KG1 (cell line): ENCODE measurements around the gene DUSP10.

ENCODE experiments used
- DNase-seq: peaks from one replicate; lab custom pipeline; 2025; lab: John Stamatoyannopoulos, UW

Gene DUSP10

DNA sequence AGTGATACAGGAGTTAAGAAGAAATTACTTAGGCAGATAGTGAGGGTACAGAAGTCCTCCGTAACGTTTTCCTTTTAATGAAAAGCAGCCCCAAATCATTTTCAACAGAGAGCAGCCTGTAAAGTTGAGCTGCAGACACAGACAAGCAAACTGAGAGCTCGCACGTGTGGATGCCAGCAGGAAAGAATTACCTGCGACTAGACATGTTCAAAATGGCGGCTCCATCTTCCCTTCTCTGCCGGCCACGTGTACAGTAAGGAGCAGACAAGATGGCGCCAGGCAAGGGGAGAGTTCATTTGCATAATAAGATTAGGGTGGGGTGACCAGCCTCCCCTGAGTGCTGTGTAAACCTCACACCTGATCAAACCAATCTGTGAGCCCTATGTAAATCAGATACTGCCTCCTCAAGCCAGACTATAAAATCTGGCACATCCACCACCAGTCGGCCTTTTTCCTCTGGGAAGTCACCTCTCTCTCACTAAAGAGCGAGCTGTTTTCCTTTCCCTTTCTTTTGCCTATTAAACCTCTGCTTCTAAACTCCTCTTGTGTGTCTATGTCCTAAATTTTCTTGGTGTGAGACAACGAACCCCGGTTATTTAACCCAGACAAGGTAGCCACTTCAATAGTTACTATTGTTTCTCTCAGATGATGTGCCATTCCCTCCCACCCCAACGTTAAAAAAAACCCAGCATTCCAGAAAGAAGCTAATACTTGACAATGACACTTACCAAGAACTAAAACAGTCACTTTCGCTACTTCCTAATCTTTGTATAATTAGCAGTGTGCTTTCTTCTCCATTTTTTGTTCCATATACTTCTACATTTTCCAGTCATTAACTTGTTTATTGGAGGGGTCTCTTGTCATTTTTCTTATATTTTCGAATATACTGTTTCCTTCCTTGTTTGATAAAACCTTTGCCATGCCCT, 27.4 kb downstream of the DUSP10 start:
- no peak for DNase-seq

GRCh38 chr1:221712776-221713431, 29.0 kb downstream of the DUSP10 start:
- peak; percentile 83 for DNase-seq

- DNase-seq, result peak; percentile 36
Observed at GRCh38 chr1:221712198-221712684, 29.6 kb downstream of the DUSP10 start.

DNA sequence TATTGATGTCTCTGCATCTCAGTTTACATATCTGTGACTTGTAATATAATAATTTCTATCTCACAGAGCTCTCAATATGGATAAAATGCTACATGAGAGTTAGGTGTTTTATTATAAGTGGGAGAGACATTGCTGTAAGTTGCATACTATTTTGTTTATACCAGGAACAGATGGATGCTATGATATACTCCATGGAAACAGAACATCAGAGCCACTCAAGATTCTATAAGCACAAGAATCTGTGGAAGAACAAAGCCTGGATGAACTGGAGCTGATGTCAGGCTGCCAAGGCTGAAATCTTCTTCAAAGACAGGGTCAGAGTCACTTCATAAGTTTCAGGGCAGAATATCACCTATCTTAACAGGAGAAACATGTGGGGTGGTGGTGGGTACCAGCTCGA, 30.2 kb downstream of the DUSP10 start:
- DNase-seq, result no peak

GRCh38 chr1:221711063-221711577, 30.8 kb downstream of the DUSP10 start:
- DNase-seq, result no peak

DNA sequence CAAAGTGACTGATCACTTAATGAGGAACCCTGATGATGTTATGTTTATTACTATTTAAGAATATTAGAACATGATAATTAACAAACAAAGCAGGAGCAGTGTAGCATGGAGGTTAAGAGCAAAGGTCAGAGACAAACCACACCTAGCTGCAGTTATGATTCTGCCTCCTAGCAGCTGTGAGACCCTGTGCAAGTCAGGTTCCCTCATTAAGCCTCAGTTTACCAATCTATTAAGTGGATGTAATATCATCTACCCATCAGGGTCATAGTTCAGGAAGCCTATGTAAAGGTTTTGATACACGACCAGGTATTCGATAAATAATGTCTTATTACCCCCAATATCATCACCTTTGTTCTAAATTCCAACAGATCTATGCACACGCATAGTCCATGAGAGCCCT, 32.0 kb downstream of the DUSP10 start:
- no peak for DNase-seq

DNA sequence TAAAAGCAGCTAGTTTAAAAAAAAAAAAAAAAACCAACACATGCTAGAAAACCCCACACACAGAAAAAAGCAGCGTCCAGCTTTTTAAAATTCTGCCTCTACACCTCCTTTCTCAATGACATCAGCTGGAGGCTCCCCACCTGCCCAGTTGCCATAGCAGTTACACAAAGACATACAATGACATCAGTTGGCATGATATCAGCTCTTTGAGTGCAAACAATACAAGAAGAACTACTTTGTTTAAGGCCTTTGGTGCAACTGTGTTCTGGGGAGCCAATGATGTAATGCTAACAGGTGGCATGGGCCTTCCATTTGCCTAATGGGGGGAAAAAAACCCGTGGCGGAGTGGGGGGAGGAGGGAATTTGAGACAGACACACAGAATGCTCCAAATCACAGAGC, 32.9 kb downstream of the DUSP10 start:
- DNase-seq, result no peak

GRCh38 chr1:221708076-221708571, 33.8 kb downstream of the DUSP10 start:
- peak; percentile 80 for DNase-seq

DNA sequence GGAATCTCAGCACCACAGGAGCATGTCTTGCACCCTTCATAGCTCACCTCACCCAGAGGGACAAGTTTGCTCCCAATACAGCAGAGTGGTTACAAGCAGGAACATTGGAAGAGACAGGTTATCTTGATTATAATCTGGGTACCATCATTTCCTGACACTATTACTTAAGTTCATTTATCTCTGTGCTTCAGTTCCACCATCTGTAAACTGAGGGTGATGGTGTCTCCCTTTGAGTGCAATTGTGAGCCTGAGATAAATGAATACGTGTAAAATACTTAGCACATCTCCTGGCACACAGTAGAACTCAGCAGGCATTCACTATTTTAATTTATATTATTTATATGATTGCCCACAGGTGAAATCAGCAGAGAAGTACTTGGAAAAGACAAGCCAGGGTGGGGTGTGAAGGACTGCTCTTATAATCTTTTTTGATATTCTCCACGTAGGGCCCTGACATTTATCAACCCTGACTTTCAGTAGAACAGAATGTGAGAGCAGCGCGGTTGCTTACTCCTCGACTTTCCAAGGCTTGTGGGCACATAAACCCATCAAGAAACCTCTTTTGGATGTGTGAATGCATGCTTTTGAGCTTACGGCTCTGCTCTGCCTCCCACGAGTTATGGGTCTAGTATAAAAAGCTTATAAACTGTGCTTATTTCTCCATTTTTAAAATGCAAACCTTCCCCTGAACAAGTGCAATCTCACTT, 34.9 kb downstream of the DUSP10 start:
- DNase-seq, result no peak

DNA sequence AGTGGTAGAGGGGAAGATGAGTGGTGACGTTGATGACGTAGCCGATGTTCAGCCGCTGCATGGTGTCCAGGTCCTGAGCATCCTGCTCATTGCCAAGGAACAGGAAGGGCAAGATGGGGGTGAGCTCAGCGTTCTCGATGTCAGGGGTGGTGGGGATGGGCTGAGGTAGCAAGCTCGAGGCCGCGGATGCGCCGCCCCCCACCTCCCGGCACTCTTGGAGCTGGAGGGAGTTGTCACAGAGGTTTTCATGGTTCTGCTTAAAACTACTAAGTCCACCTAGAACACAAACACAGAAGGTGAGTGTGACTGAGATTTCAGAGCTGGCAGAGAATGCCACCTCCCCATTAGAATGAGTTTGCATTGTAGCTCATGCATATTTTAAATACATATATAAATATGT, 35.7 kb downstream of the DUSP10 start:
- DNase-seq, result no peak

- DNase-seq, result no peak
Observed at GRCh38 chr1:221704306-221704705, 37.6 kb downstream of the DUSP10 start.

DNA sequence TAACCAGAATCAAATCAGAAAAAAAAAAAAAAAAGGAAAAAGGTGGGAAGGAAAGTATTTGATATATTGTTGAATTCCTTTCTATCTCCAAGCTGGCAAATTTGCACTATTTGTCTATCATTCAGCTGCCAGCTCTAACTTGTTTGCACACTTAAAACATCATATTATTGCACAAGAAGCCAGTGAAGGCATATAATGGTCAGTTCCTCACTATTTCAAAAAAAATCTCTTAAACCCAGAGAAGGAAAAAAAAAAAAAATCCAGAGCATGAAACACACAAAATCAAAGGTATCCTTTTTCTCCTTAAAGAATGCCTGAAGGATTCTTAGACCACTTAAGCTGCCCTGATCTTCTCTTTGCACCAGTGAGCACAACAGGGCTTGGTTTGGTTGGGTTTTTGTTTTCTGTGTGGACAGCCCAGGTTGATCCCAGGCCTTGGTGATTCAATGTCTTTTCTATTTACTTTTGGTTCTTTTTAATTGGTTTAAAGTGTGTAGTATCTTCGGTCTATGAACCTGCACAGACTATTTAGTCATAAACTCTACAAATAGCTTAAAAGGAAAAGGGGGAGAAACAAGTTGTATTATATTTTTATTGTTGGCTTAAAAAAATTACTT, 40.2 kb downstream of the DUSP10 start:
- no peak for DNase-seq

DNA sequence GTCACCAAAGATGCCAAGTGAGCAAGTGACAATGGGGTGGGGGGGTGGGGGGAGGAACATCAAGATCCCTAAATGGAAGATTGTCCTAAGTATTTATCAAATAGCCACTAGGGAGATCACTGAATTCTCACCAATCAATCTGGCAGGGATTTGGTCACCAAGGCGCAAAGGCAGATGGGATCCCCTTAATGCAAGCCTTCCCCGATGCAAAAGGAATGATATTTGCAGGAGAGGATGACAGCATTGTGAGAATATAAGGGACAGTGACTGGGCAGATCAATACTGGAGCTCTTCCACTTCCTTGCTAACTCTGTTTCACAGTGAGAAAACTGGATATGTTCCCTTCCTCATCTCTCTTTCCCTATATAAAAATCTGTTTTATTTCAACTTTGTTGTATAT, 40.9 kb downstream of the DUSP10 start:
- no peak for DNase-seq

DNA sequence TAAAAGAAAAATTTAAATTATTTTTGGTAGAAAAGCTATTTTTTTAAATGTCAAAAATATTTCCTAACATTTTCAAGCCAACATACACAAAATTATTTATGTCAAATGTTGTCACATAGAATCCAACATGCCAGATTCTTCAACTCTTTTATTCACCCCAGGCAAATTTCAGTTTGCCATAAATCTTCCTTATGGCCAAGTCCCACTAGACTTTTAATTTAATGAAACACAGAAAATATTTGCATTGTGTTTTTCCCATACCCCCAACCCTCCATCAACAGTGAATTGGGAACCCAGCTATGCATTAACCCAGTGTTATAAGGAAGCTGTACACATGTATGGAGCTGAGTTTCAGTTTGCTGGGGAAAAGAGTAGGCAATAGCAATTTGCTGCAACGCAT, 41.4 kb downstream of the DUSP10 start:
- DNase-seq, result no peak

DNA sequence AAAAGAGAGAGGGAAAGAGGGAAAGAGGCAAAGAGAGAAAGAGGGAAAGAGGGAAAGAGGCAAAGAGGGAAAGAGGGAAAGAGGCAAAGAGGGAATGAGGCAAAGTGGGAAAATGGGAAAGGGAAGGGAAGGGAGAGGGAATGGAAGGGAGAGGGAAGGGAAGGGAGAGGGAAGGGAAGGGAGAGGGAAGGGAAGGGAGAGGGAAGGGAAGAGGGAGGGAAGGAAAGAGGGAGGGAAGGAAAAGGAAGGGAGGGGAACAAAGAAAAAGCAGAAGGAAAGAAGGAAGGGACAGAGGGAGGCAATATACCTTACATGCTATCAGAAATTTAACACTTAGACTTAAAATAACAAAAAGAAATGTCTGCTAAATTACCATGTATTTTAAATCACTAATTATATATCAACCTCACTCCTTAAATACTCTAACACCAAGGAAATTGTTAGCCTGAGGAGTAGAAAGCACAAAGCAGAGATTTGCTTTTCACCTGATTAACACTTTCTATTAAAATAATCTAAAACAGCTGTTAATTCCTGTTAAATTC, 41.8 kb downstream of the DUSP10 start:
- DNase-seq, result no peak

- no peak for DNase-seq
Observed at GRCh38 chr1:221699577-221699976, 42.3 kb downstream of the DUSP10 start.

- no peak for DNase-seq
Observed at GRCh38 chr1:221698579-221699349, 43.1 kb downstream of the DUSP10 start.

DNA sequence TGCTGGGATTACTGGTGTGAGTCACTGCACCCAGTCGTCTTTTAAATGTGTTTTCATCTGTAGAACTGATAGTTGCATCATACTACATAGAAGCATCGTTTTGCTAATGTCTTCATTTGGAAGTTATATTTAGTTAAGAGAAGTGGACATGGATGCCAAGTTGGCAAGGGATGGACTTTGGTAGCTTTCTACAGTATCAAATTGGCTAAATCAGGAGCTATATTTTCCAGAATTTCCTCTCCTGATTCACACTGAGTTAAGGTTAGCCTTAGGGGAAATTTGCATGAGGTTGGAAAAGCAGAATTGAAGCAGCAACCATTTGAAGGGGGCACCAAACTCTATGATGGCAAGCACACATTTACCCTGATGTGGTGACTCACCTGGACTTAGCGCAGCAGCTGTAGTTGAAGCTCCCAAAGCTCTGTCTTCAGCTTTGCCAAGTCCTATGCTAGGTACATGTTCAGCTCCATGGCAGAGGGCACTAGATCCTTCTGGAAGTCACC, 43.9 kb downstream of the DUSP10 start:
- DNase-seq, result no peak

- no peak for DNase-seq
Observed at GRCh38 chr1:221696718-221697461, 45.0 kb downstream of the DUSP10 start.

GRCh38 chr1:221696027-221696426, 45.9 kb downstream of the DUSP10 start:
- DNase-seq, result no peak
